HL-60/S4 treated with retinoic acid at 250 ng/mL for 4 days and 3 days (cell line): ENCODE measurements around the gene ITM2B.

ENCODE experiments used
- in situ Hi-C: fragments of 300-500 bp; cut with MboI; formaldehyde crosslinking; loops from 2 replicates; pipeline ENCODE4 v1.7.0; 2022; ENCODE audit warnings: low sequenced_read_pairs

Gene ITM2B

GRCh38 chr13:48302871-48303358 is 69.9 kb downstream of the ITM2B start:
- in situ Hi-C loops: no loop called here

GRCh38 chr13:48303359-48304142 is 70.5 kb downstream of the ITM2B start, which contains the start of gene RB1:
TSS of gene RB1 (plus strand) at chr13:48303751. CDS start at chr13:48303913, 162 bp downstream.
- in situ Hi-C loops: no loop called here

DNA sequence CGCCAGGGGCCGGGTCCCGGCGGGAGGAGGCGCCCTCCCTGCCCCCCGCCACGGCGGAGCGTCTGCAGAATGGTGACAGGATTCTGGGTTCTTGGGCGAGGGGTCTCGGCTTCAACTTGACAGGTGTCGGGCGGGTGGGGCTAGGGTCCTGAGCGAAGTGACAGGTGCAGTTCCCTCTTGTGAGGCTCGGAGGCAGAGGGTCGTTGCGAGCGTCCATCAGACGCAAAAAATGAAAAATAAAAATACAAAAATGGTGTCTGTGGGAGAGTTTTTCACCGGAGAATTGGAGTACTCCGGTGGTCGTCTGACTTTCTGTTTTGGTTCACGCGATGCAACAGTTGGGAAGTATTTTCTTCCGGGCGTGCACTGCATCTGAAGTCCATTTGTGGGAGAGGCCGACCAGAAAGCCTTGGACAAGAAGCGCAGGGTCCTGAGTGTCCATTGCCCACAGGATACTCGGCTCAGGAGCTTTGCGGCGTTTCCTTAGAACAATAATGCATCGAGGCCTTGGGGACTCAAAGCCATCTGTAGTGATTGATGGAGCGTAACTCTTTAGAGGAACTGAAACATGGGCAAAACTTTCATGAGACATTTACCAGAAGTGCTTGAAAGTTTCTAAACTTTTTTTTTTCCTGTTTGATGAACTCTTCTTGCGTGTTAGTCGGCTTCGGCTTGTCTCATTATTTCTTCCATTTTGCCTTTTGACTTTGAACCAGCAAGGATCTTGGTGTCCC is 71.3 kb downstream of the ITM2B start:
- in situ Hi-C loops: no loop called here

- in situ Hi-C loops: no loop called here
Observed at GRCh38 chr13:48311223-48311622, 78.2 kb downstream of the ITM2B start.

DNA sequence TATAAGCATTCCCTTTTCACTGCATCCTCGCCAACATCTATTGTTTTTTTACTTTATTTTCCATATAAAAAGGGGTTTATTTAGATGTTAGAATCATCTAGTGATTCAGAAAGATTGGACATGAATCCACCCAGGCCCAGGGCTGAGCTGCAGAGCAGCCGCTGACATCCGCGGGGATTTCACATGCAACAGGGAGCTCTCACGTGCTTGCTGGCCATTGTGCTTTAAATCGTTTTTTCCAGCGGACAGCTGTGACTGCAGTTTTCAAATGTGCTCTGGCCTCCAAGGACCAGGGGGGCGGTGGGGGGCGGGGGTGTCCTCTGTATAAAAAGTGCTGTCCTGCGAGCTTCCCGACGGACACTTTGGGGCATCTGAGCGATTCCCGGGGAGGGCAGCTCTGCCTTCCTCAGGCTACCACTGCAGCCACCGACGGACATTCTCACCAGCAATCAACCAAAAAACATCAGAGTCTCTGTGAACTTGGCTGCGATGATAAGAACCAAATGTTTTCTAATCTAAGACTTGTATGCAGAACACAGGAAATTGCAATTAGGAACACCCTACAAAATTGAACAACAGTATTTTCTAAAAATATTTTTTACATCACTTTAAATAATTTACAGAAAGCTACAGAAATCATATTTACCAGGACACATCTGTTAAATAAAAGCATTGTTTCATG is 83.1 kb downstream of the ITM2B start:
- in situ Hi-C loops: no loop called here

DNA sequence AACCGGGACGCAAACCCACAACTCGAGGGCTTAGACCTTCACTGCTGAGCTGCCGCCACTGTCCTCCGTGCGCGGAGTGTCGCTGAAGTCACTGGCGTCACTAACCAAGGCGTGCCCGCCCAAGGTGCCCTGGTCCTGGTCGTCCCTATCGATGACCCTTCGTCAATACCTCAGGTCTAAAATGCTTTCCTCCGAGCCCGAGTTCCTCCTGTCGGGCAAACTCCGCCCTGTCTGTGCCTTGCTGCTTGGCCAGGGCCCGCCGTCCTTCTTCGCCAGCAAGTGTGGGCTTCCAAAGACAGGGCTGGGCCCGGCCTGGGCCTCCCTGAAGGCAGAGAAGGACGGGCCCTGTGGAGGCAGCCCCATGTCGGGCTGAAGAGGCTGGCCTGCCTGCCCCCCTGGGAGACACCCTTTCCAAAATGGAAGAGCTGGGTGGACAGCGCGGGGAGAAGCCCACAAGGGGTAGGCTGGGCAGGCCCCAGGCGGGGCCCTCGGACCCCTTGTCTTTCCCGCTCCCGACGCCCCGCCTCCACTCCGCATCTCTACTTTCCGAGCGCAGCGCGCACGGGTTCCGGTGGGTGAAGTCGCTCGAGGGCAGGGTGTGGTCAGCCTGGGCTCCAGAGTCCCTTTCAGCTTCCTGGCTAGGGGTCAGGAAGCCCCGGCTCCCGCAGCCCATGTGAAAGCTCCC is 84.0 kb downstream of the ITM2B start:
- in situ Hi-C loops: no loop called here

GRCh38 chr13:48317511-48318376 is 84.7 kb downstream of the ITM2B start:
- in situ Hi-C loops: no loop called here

GRCh38 chr13:48318377-48318811 is 85.4 kb downstream of the ITM2B start:
- in situ Hi-C loops: no loop called here

DNA sequence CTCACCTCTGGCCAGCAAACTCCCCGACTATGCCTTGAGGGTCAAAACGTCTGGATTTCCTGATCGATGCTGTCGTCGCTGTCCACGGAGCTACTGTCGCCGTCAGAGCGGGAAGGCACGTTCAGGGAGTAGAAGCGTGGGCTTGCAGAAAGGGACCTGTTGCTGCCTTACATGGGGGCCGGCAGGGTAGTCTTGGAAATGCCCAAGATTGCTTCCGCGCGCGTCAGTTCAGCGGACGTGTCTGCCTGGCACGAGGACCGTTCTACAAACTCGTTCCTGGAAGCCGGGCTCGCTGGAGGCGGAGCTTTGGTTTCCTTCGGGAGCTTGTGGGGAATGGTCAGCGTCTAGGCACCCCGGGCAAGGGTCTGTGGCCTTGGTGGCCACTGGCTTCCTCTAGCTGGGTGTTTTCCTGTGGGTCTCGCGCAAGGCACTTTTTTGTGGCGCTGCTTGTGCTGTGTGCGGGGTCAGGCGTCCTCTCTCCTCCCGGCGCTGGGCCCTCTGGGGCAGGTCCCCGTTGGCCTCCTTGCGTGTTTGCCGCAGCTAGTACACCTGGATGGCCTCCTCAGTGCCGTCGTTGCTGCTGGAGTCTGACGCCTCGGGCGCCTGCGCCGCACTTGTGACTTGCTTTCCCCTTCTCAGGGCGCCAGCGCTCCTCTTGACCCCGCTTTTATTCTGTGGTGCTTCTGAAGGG is 86.0 kb downstream of the ITM2B start:
- in situ Hi-C loops: no loop called here
